Fibroblast of lung (primary cell): ENCODE measurements around the gene CRABP2.

ENCODE experiments used
- CTCF ChIP-seq, 2 donors: IDR thresholded peaks in 1 of 2; conservative IDR thresholded peaks in 1 of 2; 1 replicate in 1 of 2; 2 replicates in 1 of 2; pipeline ENCODE4 v1.5.1; 2011 to 2012; ENCODE audit warnings: low read length in 2 of 2, control low read depth in 1 of 2, inconsistent platforms in 1 of 2, low read depth in 1 of 2, mild to moderate bottlenecking in 1 of 2
- EZH2 ChIP-seq: IDR thresholded peaks from 2 replicates; pipeline ENCODE4 v1.5.1; 2012; ENCODE audit warnings: low read length, control low read depth, mild to moderate bottlenecking; ENCODE audit errors: missing control alignments

- no peak for TF ChIP-seq CTCF (conservative IDR thresholded peaks at IDR 0.05 in 1 of 2, IDR thresholded peaks at IDR 0.05 in 1 of 2; ENCODE audit: low read depth in 1 of 2, low read length in 2 of 2)
- no peak for TF ChIP-seq EZH2
Observed at GRCh38 chr1:156746728-156747631, 41.6 kb upstream of the CRABP2 start.
